Activated T-helper 1 cell treated with anti-CD3 and anti-CD28 coated beads, Interleukin-2, amount 50 U/mL, for 16 hours (primary cell): ENCODE results near the gene ITGB7.

ENCODE experiments used
- DNase-seq, 2 donors: peaks; one replicate each; pipeline ENCODE4 v3.0.0-alpha.2; 2020; ENCODE audit warnings: low read depth in 1 of 2, low spot score in 1 of 2

ITGB7 gene

GRCh38 chr12:53199700-53200099 lies 7.4 kb downstream of the ITGB7 start:
- no peak for DNase-seq

- no peak for DNase-seq
Measured at GRCh38 chr12:53198486-53199110, 8.5 kb downstream of the ITGB7 start.

- DNase-seq = no peak
Measured at GRCh38 chr12:53197011-53197640, 9.9 kb downstream of the ITGB7 start.

GRCh38 chr12:53196486-53196885 lies 10.6 kb downstream of the ITGB7 start:
- no peak for DNase-seq

- DNase-seq = no peak
Measured at GRCh38 chr12:53195516-53196420, 11.3 kb downstream of the ITGB7 start.

GRCh38 chr12:53194973-53195372 lies 12.1 kb downstream of the ITGB7 start:
- no peak for DNase-seq

GRCh38 chr12:53193985-53194716 lies 12.9 kb downstream of the ITGB7 start:
- no peak for DNase-seq

- DNase-seq = no peak
Measured at GRCh38 chr12:53193040-53193439, 14.0 kb downstream of the ITGB7 start.

- DNase-seq = no peak
Measured at GRCh38 chr12:53192531-53193021, 14.5 kb downstream of the ITGB7 start.

- DNase-seq = no peak
Measured at GRCh38 chr12:53191885-53192530, 15.0 kb downstream of the ITGB7 start.

- no peak for DNase-seq
Measured at GRCh38 chr12:53191096-53191884, 15.8 kb downstream of the ITGB7 start.

GRCh38 chr12:53190108-53190729 lies 16.8 kb downstream of the ITGB7 start:
- no peak for DNase-seq

- no peak for DNase-seq
Measured at GRCh38 chr12:53187145-53187899, 19.7 kb downstream of the ITGB7 start.

GRCh38 chr12:53186745-53187144 lies 20.3 kb downstream of the ITGB7 start:
- DNase-seq = no peak

- no peak for DNase-seq
Measured at GRCh38 chr12:53185582-53186153, 21.4 kb downstream of the ITGB7 start.

- DNase-seq = no peak
Measured at GRCh38 chr12:53184828-53185227, 22.2 kb downstream of the ITGB7 start.

GRCh38 chr12:53182903-53183302 lies 24.1 kb downstream of the ITGB7 start:
- no peak for DNase-seq

GRCh38 chr12:53181935-53182334 lies 25.1 kb downstream of the ITGB7 start:
- DNase-seq = no peak
